NCI-H1436 (cell line): ENCODE data around the gene CATSPERZ.
"Not testable (repeated sequence)": the region's sequence is repeated elsewhere in the genome, so short reads cannot be mapped to it uniquely, and the experiment has no call there.

Experiments
- DNase-seq: peaks from one replicate; lab custom pipeline; 2025; lab: John Stamatoyannopoulos, UW

Gene CATSPERZ

DNA sequence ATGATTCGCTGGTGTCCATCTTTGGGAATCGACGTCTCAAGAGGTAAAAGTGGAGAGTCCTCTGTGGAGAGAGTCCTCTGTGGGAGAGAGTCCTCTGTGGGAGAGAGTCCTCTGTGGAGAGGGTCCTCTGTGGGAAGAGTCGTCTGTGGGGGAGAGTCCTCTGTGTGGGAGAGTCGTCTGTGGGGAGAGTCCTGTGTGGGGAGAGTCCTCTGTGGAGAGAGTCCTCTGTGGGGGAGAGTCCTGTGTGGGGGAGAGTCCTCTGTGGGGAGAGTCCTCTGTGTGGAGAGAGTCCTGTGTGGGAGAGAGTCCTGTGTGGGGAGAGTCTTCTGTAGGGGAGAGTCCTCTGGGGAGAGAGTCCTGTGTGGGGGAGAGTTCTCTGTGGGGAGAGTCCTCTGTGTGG, 20.9 kb downstream of the CATSPERZ start:
- DNase-seq = no peak

DNA sequence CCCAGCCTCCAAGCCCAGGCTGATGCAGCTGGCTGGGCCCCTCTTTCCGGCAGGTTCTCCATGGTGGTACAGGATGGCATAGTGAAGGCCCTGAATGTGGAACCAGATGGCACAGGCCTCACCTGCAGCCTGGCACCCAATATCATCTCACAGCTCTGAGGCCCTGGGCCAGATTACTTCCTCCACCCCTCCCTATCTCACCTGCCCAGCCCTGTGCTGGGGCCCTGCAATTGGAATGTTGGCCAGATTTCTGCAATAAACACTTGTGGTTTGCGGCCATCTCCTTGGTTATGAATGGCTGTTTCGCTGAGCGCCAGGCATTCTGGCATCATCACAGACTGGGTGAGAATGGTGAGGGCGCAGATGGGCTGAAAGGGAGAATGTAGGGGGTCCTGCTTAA, 21.4 kb downstream of the CATSPERZ start:
- no peak for DNase-seq

DNA sequence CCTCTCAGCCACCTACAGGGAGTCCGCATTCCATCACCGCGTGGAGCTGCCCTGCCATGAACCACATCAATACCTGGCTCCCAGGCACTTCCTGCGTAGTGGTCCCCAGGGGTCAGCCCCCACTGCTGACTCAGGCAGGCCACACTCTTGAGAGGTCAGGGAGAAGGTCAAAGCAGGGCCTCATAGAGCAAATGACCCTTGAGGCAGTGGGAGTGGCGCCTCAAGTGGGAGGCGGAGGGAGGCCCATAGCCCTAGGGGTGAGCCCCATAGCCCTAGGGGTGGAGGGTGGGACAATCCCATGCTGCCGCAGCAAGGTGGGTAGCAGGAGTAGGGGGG, 22.7 kb downstream of the CATSPERZ start:
- no peak for DNase-seq

DNA sequence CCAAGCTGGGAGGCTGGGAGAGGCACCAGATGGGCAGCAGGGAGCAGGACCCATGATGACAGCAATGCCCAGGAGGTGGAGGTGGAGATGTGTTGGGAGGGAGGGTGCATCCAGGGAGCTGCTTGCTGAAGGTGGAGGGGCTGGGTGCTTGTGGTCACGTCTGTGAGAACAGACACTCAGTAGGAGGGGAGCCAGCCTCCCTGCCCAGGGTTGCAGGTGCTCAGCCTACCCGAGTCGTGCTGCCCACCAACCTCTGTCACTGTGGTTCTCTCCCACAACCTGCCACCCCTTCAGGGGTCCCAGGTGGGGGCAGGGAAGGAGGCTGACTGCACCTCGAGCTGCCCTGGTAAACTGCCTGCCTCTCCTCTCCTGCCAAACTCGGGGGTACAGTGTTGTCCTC, 23.2 kb downstream of the CATSPERZ start:
- no peak for DNase-seq

DNA sequence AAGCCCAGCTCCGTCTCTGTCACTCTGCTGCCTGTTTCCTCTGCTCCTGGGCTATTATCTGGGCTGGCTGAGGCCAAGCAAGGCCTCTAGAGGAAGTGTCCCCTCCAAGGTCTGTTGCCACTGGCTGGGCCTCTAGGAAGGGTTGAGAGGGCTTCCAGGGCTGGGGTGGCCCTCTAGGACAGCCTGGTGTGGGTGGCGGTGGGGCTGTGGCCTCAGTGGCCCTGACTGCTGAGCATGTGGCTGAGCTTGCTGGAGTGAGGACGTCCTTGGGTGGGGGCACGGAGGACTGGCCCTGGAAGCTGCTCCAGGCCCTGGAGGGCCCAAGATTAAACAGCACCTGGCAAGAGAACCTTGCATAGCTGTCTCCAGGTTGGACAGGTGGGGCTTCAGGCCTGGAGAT, 23.8 kb downstream of the CATSPERZ start:
- not testable (repeated sequence) for DNase-seq

DNA sequence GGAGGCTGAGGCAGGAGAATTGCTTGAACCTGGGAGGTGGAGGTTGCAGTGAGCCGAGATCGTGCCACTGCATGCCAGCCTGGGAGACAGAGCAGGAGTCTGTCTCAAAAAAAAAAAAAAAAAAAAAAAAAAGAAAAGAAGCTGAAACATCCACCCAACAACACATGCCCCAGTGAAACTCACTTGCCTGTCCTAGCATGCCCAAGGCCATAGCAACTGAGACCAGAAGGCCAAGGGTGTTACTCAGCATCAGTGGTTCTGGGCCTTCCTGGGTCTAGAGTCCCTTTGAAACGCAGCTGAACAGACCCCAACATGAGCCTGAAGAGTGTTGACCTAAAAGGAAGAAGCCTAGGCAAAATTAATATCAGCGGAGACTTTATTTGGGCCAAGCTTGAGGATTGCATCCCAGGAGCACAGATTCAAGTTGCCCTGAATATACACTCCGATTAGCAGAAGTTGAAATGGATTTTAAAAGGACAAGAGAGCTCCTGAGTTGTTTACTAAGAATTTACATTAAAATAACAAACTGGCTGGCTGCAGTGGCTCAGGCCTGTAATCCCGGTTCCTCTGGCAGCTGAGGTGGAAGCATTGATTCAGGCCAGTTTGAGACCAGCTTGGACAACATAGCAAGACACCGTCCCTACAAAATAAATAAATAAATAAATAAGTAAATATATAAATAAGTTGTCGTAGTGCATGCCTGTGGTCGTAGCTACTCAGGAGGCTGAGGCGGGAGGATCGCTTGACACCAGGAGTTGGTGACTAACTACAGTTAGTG, 24.7 kb downstream of the CATSPERZ start:
- no peak for DNase-seq

DNA sequence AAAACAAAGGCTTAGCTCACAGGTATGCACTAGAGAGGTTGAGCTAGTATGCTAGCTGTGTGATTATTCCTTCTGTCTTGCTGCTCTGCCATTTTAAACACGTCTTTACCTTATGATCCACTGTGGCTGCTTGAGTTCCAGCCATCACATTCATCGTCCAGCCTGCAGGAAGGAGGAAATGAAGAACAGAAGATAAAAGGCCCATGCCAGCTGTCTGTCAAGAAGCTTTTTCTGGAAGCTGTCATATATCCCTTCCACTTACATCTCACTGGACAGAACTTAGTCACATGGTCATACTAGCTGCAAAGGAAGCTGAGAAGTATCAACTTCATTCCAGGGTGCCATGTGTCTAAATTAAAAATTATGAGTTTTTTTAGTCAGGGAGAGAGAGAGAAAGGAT, 27.2 kb downstream of the CATSPERZ start:
- no peak for DNase-seq

DNA sequence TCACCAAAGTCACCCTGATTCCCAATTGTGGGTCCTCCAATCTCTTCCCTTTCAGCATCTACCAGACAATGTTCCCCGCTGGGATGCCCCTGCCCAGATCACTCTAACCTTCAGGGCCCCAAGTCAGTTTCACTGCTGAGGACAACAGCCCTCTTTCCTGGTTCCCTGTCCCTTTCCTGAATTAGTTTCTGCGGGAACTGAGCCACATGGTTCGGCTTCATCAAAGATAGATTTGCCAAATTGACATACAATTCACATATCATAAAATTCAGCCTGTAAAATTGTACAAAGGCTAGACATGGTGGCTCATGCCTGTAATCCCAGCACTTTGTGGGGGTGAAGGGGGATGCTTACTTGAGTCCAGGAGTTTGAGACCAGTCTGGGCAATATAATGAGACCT, 27.8 kb downstream of the CATSPERZ start:
- no peak for DNase-seq

DNA sequence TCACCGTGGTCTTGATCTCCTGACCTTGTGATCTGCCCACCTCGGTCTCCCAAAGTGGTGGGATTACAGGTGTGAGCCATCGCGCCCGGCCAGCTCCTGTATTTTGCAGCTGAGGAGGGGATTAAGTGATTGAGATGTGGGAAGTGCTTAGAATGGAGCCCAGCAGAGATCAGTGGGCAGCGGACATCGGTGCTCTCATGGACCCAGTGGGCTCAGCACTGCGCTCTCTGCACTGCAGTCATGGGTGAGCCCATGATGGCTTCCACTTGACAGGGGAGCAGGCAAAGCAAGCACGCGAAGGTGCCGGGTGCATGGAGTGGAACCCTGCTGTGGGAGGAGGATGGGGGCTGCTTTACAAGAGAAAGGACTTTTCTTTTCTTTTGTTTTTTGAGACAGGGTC, 30.7 kb downstream of the CATSPERZ start:
- DNase-seq = no peak

DNA sequence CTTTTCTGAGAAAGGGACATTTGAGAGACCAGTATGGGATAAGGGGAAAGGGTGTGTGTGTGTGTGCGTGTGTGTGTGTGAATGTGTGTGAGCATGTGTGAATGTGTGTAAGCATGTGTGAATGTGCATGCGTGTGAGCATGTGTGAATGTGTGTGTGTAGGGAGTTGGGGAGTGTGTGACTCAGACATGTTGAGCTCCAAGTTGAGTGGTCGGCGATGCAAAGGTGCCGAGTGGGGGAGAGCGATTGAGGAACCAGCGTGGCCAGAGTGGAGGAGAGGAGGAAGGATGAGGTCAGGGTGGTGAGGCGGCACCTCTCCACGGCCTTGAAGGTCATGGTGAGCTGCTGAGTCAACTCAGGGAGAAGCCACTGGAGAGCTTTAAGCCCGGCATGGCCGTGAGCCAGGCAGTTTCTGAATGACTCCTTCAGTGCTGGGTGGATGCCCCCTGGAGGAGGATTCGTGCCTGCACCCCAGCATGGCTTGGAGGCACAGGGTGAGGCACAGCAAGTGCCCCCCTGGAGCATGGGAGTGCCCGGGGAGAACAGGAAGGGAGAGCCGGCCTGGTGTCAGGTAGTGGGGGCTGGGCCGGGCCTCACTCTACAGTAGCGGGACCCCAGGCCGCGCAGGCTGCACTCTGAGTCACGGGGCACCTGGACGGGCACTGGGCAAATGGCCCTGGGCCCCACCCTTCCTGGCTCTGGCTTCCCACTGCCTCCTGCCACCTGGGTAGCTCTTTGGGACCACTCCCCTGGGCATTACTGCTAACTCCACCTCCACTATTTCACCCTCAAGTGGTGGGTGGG, 31.6 kb downstream of the CATSPERZ start:
- peak; percentile 48 for DNase-seq

DNA sequence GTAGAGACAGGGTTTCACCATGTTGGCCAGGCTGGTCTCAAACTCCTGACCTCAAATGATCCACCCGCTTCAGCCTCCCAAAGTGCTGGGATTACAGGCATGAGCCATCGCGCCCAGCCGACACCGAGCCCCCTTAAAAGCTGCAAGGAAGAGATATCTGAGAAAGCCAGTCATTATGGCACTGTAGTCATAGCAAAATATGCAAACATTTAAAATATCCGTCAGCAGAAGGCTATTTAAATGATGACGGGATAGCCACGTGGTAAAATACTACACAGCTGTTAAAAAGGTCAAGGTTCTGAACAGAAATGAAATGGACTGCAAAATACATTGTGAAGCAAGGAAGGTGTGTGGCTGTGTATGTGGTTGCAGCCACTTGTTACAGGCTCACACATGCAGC, 33.4 kb downstream of the CATSPERZ start:
- DNase-seq = no peak

DNA sequence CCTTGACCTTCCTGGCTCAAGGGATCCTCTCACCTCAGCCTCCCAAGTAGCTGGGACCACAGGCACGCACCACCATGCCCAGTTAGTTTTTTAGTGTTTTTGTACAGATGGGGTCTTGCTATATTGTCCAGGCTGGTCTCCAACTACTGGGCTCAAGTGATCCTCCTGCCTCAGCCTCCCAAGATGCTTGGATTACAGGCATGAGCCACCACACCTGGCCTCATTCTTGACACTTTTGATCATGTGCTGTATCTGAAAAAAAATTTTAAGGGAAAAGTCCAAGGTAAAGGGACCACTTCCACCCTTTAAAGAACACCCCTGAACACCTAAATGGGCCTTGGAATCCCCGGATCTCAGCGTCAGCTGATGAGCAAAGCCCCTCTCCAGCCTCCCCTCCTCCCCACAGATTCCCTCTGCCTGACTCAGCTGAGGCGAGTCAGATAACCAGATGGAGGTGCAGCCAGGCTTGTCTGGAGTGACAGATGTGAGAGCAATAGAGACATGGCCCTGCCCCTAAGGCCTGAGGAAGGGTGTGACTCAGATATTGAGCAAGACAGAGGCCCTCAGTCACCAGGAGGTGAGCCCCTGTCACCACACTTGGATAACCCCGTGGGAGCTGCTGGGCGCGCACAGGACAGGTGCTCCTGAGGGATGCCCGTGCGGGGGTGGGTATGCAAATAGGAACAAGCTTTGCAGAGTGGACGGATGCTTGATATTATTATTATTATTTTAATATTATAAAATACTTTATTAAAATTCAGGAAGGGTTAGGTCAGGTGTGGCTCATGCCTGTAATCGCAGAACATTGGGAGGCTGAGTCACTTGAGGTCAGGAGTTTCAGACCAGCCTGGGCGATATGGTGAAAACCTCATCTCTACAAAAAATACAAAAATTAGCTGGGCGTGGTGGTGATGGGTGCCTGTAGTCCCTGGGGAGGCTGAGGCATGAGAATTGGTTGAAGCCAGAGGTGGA, 34.9 kb downstream of the CATSPERZ start:
- peak; percentile 72 for DNase-seq

DNA sequence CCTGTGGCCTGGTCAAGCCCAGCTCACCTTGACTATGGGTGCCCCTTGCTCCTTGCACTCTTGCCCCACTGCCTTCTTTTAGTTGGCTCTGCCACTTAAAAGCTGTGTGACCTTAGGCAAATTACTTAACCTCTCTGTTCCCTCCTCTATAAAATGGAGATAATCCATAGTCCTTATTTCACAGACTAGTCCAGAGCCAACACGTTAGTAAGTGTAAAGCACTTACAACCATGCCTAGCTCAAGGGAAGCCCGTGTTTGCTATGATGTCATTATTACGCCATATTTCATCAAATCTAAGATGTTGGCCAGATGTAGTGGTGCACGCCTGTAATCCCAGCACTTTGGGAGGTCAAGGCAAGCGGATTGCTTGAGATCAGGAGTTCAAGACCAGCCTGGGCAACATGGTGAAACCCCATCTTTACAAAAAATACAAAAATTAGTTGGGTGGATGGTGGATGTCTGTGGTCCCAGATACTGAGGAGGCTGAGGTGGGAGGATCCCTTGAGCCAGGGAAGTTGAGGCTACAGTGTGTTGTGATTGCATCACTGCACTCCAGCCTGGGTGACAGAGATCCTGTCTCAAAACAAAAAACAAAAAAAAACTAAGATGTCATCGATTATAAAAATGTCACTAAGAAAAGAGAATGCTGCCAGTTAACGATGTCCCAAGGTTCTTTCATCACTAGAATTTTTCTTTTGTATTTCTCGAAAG, 37.5 kb downstream of the CATSPERZ start:
- DNase-seq = no peak

DNA sequence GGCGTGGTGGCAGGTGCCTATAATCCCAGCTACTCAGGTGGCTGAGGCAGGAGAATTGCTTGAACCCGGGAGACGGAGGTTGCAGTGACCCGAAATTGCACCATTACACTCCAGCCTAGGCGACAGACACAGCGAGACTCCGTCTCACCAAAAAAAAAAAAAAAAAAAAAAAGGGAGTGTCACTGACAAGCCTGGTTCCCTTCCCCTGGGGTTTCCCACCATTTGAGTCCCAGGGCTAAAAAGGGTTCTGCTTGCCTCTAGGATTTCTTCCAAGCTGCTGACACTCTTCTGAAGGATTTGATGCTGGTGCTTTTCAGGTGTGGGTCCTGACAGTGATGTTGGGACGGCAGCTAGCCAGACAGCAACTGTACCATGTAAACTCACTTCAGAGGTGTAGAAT, 38.6 kb downstream of the CATSPERZ start:
- no peak for DNase-seq

DNA sequence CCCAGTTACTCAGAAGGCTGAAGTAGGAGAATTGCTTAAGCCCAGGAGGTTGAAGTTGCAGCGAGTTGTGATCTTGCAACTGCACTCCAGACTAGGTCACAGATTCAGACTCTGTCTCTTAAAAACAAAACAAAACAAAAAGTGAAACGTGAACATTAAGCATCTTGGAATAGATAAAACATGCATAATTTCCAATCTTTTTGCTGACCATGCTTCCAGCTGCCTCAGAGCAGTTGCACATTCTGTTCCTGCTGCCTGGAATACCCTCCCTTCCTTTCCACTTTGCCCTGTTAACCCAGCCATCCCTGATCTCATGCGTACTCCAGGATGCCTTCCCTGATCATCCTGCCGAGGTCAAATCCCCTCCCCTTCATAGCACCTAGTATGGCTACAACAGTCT, 39.1 kb downstream of the CATSPERZ start:
- DNase-seq = no peak

DNA sequence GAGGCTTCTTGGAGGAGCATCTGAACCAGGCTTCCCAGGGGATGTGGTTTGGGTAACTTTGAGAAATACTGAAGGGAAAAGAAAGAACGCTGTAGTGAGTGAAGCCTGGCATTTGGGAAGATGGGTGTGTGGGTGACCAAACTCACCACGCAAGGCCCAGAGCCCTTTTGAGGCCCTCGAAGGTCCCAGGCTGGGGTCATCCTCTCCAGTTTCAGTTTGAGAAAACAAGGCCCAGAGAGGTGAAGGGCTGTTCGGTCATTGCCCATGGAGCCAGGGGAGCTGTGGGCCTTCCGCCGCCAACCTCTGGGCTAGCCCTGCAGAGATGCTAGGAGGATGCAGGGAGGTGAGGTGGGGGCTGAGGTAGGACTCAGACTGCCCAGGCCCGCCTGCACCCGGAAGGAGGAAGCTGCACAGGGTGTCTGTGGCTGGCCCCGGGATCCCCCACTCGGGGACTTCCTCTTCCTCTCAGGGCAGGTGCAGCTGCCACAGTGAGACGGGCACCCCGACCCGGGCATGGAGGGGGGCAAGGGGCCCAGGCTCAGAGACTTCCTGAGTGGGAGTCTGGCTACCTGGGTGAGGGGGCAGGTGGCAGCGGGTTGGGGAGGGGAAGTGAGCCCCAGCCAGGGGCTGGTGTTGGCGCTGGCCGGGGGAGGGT, 39.7 kb downstream of the CATSPERZ start, which contains the start of gene CCDC88B:
Gene CCDC88B (plus strand): TSS at position 451 of the 655 bp plus-strand sequence. CDS start 63 bp downstream, at position 514.
- no peak for DNase-seq

DNA sequence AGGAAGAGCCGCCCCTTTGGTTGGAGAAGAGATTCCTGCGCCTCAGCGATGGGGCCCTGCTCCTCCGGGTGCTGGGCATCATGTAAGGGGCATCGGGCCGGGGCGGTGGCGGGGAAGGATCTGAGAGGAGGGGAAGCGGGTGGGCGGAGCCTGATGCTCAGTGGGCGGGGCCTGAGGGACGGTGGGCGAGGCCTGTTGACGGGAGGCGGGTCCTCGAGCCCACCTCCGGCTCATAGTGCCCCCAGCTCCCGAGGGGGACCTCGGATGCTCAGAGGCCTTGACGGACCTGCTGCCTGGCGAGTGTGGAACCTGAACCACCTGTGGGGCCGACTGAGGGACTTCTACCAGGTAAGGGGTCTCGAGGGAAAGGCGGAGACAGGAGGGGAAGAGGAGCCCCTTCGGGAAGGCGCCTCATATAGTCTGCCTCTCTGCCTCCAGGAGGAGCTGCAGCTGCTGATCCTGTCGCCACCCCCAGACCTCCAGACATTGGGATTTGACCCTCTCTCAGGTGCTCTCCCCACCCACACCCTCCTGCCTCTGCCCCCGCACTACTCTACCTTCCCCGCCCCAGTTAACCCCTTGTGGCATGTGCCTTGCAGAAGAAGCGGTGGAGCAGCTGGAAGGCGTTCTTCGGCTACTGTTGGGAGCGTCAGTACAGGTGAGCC, 40.6 kb downstream of the CATSPERZ start:
- no peak for DNase-seq

DNA sequence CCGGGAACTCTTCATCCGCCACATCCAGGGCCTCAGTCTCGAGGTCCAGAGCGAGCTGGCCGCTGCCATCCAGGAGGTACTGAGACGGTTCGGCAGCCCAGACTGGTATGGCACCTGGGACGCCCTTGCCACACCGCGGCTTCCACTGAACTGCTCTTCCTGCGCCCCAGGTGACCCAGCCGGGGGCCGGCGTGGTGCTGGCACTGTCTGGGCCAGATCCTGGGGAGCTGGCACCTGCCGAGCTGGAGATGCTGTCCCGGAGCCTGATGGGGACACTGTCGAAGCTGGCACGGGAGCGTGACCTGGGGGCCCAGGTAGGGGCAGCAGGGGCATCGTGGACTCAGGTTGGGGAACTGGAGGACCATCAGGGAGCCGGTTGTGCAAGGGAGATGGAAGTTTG, 41.3 kb downstream of the CATSPERZ start:
- DNase-seq = no peak

DNA sequence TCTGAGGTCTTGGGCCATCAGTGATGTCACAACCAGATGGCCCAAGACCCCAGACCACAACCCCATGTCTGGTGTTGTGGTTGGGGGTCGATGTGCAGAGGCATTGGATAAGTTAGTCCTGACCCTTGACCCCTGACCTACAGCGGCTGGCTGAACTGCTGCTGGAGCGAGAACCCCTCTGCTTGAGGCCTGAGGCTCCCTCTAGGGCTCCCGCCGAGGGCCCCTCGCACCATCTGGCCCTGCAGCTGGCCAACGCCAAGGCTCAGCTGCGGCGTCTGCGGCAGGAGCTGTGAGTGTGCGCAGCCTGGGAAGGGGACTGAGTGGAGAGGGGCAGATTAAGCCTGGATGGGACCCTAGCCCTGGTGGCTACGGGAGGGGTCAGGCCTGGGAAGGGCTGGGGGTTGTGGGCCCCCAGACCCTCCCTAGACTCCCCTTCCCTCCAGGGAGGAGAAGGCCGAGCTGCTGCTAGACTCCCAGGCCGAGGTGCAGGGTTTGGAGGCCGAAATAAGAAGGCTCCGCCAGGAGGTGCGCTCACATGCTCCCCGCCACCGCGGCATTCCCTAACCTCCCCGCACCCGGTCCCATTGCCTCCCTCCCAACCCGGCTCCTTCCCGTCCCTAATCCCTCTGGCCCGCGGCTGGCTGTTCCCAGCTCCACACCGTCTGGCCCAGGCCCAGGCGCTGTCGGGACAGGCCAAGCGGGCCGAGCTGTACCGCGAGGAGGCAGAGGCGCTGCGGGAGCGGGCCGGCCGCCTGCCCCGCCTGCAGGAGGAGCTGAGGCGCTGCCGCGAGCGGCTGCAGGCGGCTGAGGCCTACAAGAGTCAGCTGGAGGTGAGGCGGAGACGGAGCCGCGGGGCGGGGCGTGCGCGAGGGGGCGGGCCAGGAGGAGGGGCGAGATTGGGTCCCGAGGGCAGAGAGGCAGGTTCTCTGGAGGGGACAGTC, 42.0 kb downstream of the CATSPERZ start:
- DNase-seq = peak; percentile 70
